Activated T-cell treated with anti-CD3 and anti-CD28 coated beads for 4 hours (primary cell): Measurements from ENCODE around the gene UTF1.
A peak's percentile ranks its signal among the peaks of the same experiment; 100 is the strongest.

Experiments used
- DNase-seq: peaks from one replicate; pipeline ENCODE4 v3.0.0-alpha.2; 2020

The UTF1 gene

GRCh38 chr10:133267293-133267692, 37.3 kb downstream of the UTF1 start:
- no peak for DNase-seq

GRCh38 chr10:133267829-133268228, 37.8 kb downstream of the UTF1 start:
- no peak for DNase-seq

DNA sequence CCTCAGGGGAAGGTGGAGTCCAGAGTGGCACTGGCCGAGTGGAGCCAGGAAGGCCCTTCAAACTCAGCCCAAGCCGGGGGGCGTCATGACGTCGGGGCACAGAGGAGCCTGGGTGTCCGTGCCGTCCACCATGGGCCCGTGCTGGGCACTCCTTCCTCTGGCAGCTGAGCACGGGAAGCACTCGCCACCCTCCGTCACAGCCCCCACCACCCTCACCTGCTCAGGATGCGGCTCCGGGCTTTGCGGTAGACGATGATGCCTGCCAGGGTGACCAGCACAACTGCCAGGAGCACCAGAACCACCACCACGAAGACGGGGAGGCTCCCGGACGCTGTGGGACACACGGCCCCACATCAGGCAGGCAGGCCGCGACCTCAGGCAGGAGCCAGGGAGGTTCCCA, 38.5 kb downstream of the UTF1 start:
- DNase-seq = no peak

- DNase-seq = no peak
Observed at GRCh38 chr10:133269367-133269766, 39.4 kb downstream of the UTF1 start.

GRCh38 chr10:133270204-133270603, 40.2 kb downstream of the UTF1 start:
- no peak for DNase-seq

- no peak for DNase-seq
Observed at GRCh38 chr10:133270773-133271297, 40.8 kb downstream of the UTF1 start.

DNA sequence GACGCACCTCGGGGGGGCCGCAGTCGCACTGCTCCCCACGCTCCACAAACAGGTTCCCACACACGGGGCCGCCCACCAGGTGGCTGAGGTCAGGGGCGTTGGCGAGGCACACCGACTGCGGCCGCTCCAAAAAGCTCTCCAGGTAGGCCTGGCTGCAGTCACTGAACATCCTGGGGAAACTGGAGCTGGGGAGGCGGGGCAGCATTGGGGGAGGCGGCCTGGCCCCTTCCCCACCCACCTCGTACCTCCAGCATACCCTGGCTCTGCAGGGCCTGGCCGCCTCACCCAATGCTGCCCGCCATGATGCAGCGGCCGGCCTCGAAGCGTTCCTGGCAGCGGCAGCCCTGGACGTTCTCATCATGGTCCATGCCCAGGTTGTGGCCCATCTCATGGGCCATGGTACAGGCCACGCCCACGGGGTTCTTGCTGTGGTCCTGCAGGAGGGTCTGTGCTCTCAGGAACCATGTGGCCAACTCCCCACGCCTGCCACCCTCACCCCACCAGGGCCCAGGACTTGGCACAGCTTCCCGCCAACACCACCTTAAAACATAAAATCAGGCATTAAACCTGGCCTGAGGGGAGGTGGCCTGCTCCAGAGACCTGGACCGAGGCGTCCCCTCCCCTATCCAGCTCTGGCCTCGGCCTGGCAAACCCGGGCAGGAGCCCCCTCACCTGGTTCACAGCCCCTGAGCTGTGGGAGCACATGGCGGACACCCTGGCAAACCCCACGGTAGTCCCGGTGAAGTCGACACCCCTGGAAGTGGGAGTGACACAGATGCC, 41.7 kb downstream of the UTF1 start:
- no peak for DNase-seq

GRCh38 chr10:133272301-133272963, 42.4 kb downstream of the UTF1 start:
- DNase-seq = no peak

DNA sequence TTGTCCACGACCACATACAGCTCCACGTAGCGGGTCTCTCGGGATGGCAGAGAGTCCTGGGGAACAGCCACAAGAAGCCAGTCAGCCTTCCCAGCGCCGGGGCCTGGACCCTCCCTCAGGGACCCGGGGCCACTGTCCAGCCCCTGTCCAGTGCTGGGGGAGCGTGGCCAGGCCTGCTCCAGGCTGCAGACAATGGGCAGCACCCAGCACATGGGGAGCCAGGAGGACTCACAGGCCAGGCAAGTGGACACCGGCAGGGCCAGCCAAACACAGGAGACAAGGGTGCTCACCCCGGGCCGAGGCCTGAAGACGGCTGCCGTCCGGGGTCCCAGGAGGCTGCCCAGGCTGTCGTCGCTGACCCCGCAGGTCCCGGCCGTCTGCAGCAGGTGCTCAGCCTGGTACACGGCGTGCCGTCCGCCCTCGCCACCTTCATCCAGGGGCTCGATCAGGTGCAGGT, 43.0 kb downstream of the UTF1 start:
- DNase-seq = no peak

- DNase-seq = no peak
Observed at GRCh38 chr10:133273534-133274143, 43.6 kb downstream of the UTF1 start.

GRCh38 chr10:133274751-133275683, 45.0 kb downstream of the UTF1 start:
- DNase-seq = peak; percentile 77

GRCh38 chr10:133275684-133276092, 45.7 kb downstream of the UTF1 start:
- no peak for DNase-seq

DNA sequence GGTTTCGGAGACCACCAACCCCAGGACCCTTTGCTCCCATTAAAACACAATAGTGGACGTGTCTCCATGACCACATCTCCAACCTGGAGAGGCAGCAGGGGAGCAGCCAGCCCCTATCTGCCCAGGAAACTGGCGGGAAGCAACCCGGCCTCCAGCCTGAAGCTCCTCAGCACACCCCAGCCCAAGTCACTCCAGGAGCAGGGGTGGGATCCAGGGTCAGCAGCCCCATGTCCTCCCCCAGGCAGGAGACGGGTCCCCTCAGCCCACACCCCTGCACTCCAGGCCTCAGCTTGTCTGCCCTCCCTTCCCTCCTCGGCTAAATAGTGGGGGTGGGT, 46.0 kb downstream of the UTF1 start:
- no peak for DNase-seq

DNA sequence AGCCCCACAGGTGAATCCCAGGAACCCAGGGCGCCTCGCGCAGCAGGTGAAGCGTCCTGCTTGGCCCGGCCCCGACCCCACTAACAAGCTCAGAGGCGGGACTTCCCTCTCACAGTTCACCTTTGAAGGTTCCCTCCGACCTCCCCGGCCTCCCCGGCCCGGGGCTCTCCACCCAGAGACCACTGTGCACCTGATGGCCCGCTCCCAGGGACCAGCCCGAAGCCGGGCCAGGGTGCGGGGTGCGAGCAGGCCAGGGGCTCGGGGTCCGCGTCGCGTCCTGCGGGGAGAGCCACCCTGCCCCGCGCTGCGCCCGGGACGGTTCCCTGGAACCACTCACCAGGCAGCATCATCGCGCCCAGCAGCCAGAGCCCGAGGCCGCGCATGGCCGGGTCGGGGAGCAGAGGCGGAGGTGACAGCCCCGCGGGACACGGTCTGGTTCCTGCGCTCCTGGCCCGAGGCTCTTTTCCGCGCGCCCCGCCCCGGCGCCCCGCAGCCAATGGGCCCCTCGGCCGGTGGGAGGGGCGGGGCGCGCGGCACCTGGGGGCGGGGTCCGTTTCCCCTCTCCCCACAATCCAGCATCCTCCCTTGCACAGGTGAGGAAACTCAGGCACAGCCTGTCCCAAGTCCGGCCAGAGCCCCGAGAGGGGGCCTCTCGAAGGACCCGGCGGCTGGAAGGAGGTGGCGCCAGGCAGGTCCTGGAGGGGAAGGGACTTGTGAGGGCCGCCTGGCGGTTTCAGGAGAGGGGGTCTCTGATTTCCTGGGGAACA, 46.6 kb downstream of the UTF1 start, which contains the start of gene ADAM8:
TSS of gene ADAM8 (minus strand) at position 434 of the 767 bp plus-strand sequence. CDS start at position 383, 51 bp downstream.
- DNase-seq = peak; percentile 60

DNA sequence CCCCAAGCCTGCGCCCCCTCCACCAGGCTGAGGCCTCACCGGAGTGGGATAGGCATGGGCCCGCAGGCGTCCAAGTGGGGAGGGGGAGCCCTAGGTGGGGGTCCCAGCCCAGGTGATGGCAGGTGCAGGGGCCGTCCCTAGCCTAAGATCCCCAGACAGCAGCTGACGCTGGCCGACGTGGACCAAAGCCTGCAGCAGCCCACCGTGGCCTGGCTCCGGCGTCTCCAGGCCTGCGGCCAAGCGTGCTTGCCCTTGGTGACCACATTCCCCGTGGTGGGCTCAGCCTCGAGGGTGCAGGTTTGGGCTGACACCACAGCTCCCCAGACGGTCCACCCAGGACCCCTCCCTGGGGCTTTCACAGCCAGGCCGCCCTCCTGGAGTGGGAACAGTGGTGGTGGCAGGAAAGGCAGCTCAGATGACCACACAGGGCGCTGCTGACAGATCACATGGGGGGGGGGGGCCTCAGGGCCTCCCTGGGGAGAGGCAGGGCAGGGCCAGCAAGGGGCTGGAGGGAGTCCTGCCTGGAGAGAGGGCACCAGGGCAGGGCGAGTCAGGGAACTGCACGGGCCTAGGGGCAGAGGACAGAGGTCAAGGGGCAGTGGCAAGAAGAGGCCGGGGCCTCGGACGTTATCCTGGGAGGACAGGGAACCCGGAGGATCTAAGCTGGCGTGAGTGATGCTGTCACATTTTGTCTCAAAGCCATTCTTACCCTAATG, 47.4 kb downstream of the UTF1 start:
- DNase-seq = no peak

GRCh38 chr10:133277993-133278576, 48.1 kb downstream of the UTF1 start:
- no peak for DNase-seq

- DNase-seq = no peak
Observed at GRCh38 chr10:133278577-133279265, 48.7 kb downstream of the UTF1 start.

GRCh38 chr10:133279326-133280226, 49.6 kb downstream of the UTF1 start:
- no peak for DNase-seq
